ENCODE measurements around the gene OR4K15. TPM values are rescaled to one million over a fixed set of nuclear protein-coding genes. Genes with fewer than 3 reads are reported as not detected.

OR4K15 gene
- total RNA-seq, 6 experiments from 2014 or later = not detected

- Mint-ChIP-seq H3K9me3 (peaks cover 30% of the 10 kb centered on the region), H3K27me3 (ENCODE audit: insufficient read depth) (no peaks in the 10 kb centered on the region), H3K4me1 (ENCODE audit: low read depth) (no peaks in the 10 kb centered on the region), H3K27ac (no peak overlapping the region), H3K4me3 (no peak overlapping the region), H3K36me3 (ENCODE audit: low read depth) (no peaks in the 10 kb centered on the region; the same call in 1 of the 2 replicates)
- TF ChIP-seq CTCF (IDR thresholded peaks at IDR 0.05) = no peak
- DNase-seq = no peak
Observed at GRCh38 chr14:19974844-19975243, 547 bp upstream of the OR4K15 start.

GRCh38 chr14:19993438-19993837, 18.0 kb downstream of the OR4K15 start:
- peaks cover 69% of the 10 kb centered on the region for H3K9me3 Mint-ChIP-seq
- no peaks in the 10 kb centered on the region for H3K4me1 Mint-ChIP-seq (ENCODE audit: low read depth)
- peaks cover 11% of the 10 kb centered on the region; the same call in 1 of the 2 replicates for H3K36me3 Mint-ChIP-seq (ENCODE audit: low read depth)
- no peak overlapping the region for H3K27ac Mint-ChIP-seq
- H3K4me3 Mint-ChIP-seq = no peak overlapping the region
- H3K27me3 Mint-ChIP-seq (ENCODE audit: insufficient read depth) = no peaks in the 10 kb centered on the region
- TF ChIP-seq CTCF (IDR thresholded peaks at IDR 0.05) = no peak
- no peak for DNase-seq

GRCh38 chr14:20001863-20002262, 26.5 kb downstream of the OR4K15 start, which contains the start of gene OR4Q2:
OR4Q2 (plus strand) TSS chr14:20002163.
- Mint-ChIP-seq H3K27ac (no peak within 1 kb of the TSS), H3K9me3 (peaks cover 34% of the 10 kb centered on the region), H3K4me3 (no peak within 1 kb of the TSS), H3K4me1 (ENCODE audit: low read depth) (no peaks in the 10 kb centered on the region), H3K27me3 (ENCODE audit: insufficient read depth) (no peaks in the 10 kb centered on the region), H3K36me3 (ENCODE audit: low read depth) (no peaks in the 10 kb centered on the region; the same call in 1 of the 2 replicates)
- no peak for TF ChIP-seq CTCF (IDR thresholded peaks at IDR 0.05)
- DNase-seq = no peak

GRCh38 chr14:20002319-20002718, 26.9 kb downstream of the OR4K15 start:
- H3K27me3 Mint-ChIP-seq (ENCODE audit: insufficient read depth) = no peaks in the 10 kb centered on the region
- TF ChIP-seq CTCF (IDR thresholded peaks at IDR 0.05) = no peak
- peaks cover 38% of the 10 kb centered on the region for H3K9me3 Mint-ChIP-seq
- H3K4me3 Mint-ChIP-seq = no peak overlapping the region
- peaks cover 2% of the 10 kb centered on the region; the same call in 1 of the 2 replicates for H3K36me3 Mint-ChIP-seq (ENCODE audit: low read depth)
- H3K4me1 Mint-ChIP-seq (ENCODE audit: low read depth) = no peaks in the 10 kb centered on the region
- DNase-seq = no peak
- no peak overlapping the region for H3K27ac Mint-ChIP-seq

GRCh38 chr14:20008156-20008555, 32.8 kb downstream of the OR4K15 start:
- Mint-ChIP-seq H3K9me3 (peaks cover 42% of the 10 kb centered on the region), H3K36me3 (ENCODE audit: low read depth) (peaks cover 8% of the 10 kb centered on the region; the same call in 1 of the 2 replicates), H3K4me3 (no peak overlapping the region), H3K4me1 (ENCODE audit: low read depth) (no peaks in the 10 kb centered on the region), H3K27ac (no peak overlapping the region), H3K27me3 (ENCODE audit: insufficient read depth) (no peaks in the 10 kb centered on the region)
- DNase-seq = no peak
- no peak for TF ChIP-seq CTCF (IDR thresholded peaks at IDR 0.05)
